ENCODE data around the gene SLC4A5.

DNA sequence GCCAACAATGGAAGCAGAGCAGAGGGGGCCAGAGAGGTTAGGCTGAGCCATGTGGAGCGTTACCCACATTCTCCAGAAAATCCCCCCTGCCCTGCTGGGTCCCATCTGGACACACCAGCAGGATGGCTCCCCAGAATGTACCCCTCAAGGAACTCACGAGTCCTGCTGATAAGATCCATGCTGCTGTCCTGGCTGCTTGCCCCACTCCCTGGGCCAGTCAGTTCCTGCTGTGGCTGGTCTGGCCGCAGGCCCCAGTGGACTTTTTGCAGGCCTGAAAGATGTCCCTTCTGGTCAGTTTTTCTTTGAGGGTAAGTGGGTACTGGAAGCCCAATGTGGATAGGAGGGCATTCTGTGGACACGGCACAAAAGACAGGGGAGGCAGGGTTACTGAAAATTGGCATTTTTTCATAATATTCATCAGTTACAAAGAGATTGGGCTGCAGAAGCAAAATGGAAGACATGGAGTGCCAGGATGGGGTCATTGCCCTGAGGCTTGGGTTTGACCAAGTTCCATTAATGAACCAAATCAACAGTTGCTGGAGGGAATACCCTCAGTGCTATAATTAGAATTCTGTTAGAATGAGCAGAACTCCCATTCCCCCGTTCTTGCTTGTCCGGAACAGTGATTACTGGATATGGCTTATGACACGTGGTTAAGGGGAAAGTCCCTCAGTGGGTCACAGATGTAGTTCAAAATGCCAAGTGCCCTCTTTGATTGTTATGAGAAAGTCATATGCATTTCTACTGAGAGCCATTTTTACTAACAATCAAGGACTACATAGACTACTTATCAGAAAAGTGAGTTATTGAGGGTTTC lies 38.7 kb downstream of the SLC4A5 start:
- no peak for TF ChIP-seq CTCF (conservative IDR thresholded peaks at IDR 0.05)
- no peak for TF ChIP-seq ZFX (IDR thresholded peaks at IDR 0.05)
